HuH-7 (cell line): Measurements from ENCODE around the gene JAG2.

ENCODE experiments used
- DNase-seq: peaks from one replicate; pipeline ENCODE4 v3.0.0; 2011; ENCODE audit warnings: low spot score

JAG2 gene

DNA sequence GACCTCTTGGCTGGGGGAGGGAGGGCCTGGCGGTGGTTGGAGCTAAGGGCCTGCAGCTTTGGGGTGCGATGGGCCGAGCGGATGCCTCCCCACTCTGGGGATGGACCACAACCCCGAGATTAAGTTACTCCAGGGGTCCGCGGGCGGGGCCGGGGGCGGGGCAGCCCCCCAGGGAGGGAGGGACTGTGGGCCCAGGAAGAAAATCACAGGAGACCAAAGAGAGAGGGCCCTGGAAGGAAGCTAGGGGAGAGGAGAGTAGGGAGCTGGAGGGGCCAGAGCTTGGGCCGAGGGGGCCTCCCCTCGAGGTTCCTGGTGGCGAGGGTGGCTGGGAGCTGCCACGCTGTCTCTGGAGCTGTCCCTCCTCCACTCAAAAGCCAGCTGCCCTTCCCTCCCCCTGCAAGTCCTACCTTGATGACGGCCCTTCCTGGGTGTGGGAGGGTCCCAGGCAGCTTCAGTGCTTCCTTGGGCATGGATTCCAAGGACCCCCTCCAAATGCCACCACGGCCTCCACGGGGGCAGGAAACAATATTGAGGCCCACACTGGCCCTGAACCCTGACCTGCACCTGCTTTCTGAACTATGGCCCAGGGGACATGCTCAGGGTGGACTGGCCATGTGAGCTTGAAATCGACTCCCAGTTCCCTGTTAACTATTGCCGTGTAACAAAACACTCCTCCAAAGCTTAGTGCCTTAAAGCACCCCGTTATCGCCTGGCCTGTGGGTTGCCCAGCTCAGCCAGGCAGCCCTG, 13.1 kb upstream of the JAG2 start:
- no peak for DNase-seq

- peak; percentile 87 for DNase-seq
These were observed 12.3 kb upstream of the JAG2 start, which contains the start of gene NUDT14 for GRCh38 chr14:105180592-105181548. Gene NUDT14 (minus strand): TSS chr14:105181312. CDS start chr14:105181209, 103 bp downstream.

GRCh38 chr14:105179191-105179590, 10.6 kb upstream of the JAG2 start:
- DNase-seq, result no peak

GRCh38 chr14:105178868-105179140, 10.2 kb upstream of the JAG2 start:
- DNase-seq, result no peak

GRCh38 chr14:105178069-105178867, 9.7 kb upstream of the JAG2 start:
- no peak for DNase-seq

GRCh38 chr14:105177082-105177481, 8.5 kb upstream of the JAG2 start:
- DNase-seq, result no peak

DNA sequence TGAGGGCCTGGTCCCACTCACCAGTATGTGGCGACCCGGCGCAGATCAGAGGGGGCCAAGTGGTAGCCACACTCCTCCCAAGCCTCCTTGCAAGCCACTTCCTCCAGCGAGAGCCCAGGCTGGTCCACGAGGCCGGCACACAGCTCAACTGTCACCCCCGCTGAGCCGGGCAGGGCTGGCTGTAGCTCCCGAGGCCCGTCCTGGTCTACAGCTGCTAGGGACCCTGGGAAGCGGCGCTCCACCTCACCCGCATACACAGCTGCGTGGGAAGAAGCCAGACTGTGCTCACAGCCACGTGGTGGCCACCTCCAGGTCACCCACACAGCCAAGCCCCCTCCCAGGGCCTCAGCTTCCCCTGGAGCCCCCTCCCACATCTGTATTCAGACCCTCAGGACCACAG, 7.9 kb upstream of the JAG2 start:
- no peak for DNase-seq

DNA sequence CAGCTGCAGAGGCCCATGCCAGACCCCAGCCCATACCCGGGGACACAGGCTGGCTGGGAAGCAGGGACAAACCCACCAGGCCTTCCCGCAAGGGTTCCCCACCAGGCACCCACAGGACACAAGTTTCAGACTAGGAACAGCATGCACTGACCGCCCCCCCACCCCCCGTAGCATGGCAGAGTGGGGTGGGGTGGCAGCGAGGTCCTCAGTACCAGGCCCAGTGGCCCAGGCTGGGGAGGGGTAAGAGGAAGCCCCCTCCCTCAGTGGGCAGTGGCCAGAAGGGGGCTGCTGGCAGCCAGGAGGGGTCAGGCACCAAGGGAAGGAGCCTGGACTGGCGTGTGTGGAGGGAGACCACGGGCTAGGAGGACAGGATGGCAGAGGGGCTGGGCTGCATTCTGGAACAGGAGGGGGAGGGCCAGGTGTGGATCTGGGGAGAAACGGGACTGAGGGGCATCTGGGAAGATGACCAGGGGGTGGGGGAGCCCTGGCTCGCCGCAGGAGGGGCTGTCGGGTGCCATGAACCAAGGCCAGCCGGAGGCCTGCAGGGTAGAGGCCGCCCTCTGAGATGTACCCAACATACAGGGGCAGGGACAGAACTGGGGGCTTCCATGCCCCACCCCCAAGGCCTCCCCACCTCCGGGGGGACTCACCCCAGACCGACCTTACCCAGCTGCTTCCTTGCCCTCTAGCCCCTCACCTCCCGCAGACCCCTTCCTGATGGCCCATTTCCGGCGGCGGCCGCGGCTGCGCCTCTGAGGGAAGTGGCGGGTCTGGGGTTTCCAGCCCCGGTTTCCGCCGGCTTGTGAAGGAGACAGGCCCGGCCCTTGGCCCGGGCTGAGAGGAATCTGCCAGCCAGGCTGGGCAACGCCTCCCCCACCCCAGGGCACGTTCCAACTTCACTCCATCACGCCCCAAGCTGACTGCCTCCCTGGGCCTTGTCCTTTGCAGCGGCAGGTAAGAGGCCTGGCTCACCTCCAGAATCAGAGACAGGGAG, 5.6 kb upstream of the JAG2 start:
- no peak for DNase-seq

DNA sequence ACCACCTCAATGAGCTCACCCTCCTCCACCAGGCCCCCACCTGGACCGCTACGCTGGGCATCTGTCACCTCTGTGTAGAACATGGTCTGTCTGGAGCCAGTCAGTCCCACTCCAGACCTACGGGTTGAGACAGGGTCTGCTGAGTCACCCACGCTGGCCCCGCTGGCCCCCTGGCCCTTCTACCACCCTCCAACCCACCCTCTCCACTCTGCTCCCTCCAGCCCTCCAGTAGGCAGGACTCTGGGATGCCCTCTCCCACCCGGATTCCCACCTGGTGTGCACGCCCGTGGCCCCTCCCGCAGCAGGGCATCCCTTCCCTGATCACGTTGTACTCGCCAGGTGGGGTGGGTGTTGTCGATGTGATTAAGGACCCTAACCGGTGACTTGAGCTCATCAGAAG, 4.6 kb upstream of the JAG2 start:
- no peak for DNase-seq

DNA sequence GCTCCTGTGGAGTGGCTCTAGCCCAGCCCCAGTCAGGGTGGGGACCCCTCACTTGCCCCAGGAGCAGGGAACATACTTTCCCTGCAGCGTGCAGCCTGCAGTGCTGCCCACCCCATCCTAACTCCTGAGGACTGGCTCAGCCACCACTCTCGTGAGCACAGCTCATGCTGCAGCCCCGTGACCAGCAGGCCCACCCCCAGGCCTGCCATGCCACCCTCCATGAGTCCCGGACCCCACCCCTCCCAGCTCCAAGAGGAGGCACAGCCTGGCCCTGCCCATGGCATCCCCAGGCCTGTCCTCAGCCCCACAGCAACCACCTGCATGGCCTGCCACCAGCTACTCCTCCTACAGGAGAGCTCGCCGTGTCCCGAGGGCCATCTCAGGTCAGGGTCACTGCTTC, 3.9 kb upstream of the JAG2 start:
- no peak for DNase-seq

- DNase-seq, result no peak
These were observed 2.6 kb upstream of the JAG2 start for GRCh38 chr14:105171004-105171673.

GRCh38 chr14:105169776-105170655, 1.4 kb upstream of the JAG2 start:
- DNase-seq, result no peak

DNA sequence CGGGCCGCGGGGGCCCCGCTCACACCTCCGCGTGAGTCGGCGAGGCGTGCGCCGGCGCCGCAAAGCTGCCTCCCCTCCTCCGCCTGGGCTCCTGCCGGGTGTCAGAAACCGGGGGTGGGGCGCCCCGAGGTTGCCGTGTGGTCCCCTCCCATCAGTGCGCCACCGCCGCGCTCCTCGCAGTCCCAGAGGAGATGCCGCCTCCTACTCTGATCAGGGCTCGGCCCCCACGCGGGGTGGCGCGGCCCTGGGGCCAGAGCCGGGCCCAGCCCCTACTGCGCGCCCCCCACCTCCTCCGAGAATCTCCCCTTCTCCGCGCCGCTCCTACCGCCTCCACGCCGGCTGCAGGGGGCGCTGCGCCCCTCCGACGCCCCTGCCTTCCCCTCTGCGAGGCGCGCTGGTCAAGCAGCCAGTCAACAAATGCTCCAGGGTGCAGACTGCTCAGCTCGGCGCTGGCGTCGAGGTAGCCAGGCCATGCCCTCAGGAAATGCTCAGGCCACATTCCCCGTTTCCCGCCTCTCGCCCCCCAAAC, 467 bp upstream of the JAG2 start:
- peak; percentile 78 for DNase-seq

GRCh38 chr14:105168093-105168420, 519 bp downstream of the JAG2 start:
- no peak for DNase-seq

DNA sequence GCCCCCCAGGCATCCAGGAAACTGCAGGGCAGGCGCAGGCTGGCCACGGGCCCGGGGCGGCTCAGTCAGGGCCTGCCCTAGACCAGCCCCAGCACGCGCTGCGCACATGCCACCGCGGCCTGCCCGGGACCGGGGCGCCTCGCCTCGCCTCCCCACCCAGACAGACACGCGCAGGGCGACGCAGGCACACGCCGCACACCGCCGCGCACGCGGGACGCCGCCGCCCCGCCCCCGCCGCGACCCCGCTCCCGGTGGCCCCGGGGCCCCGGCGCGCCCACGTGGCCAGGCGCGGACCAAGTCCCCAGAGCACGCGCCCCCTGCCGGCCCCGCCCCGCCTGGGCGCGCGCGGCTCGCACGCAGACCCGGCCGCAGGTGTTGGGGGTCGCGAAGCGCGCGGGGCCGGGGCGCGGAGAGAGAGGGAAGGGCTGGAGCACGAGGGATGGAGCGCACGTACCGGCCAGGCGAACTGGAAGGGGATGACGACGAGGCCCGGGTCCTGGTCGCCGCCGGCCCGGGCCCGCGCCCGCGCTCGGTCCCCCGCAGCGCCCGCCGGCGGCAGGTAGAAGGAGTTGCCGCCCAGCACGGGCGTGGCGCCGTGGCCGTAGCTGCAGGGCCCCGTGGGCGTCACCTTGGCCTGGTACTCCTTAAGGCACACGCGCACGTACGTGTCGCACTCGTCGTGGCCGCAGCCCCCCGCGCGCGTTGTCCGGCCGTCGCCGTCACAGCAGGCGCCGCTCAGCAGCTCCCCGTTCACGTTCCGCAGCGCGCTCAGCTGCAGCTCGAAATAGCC, 1.1 kb downstream of the JAG2 start:
- DNase-seq, result peak; percentile 61

- no peak for DNase-seq
These were observed 1.8 kb downstream of the JAG2 start for GRCh38 chr14:105166571-105167302.

GRCh38 chr14:105165761-105166485, 2.7 kb downstream of the JAG2 start:
- DNase-seq, result no peak
